Measurements from ENCODE around the gene ARL5A.

DNA sequence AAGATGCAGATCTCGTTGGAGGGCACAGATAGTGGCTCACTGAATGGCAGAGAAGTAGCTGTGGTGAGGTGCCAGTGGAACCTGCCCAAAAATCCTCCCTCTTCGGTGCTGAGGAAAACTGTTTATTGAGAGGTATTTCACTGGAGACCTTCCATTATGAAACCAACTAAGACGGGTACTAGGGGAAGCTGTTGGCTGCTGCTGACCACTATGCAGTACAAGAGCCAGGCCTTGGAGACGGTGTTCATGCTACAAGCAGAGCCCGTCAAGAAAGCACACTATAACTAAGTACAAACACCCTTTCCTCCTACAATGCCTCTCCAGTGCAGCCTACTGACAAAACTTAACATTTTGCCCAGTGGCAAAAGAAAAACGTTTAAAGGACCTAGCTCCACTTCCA lies 4.6 kb downstream of the ARL5A start:
- TF ChIP-seq, protein P1, sequence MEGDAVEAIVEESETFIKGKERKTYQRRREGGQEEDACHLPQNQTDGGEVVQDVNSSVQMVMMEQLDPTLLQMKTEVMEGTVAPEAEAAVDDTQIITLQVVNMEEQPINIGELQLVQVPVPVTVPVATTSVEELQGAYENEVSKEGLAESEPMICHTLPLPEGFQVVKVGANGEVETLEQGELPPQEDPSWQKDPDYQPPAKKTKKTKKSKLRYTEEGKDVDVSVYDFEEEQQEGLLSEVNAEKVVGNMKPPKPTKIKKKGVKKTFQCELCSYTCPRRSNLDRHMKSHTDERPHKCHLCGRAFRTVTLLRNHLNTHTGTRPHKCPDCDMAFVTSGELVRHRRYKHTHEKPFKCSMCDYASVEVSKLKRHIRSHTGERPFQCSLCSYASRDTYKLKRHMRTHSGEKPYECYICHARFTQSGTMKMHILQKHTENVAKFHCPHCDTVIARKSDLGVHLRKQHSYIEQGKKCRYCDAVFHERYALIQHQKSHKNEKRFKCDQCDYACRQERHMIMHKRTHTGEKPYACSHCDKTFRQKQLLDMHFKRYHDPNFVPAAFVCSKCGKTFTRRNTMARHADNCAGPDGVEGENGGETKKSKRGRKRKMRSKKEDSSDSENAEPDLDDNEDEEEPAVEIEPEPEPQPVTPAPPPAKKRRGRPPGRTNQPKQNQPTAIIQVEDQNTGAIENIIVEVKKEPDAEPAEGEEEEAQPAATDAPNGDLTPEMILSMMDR (IDR thresholded peaks at IDR 0.05): no peak
- no peak for TF ChIP-seq POLR2A (IDR thresholded peaks at IDR 0.05)

All from lower leg skin (tissue), 3 donors.